Stimulated activated CD8-positive, alpha-beta memory T cell treated with anti-CD3 and anti-CD28 coated beads, Interleukin-4, amount 100 ng/mL, for 24 hours (primary cell): Measurements from ENCODE around the gene CXADR.

Source experiments
- DNase-seq: peaks from one replicate; pipeline ENCODE4 v3.0.0-alpha.2; 2020; ENCODE audit warnings: low read depth

Gene CXADR

GRCh38 chr21:17607684-17608083 lies 94.8 kb downstream of the CXADR start:
- no peak for DNase-seq

GRCh38 chr21:17609681-17610080 lies 96.8 kb downstream of the CXADR start:
- no peak for DNase-seq

DNA sequence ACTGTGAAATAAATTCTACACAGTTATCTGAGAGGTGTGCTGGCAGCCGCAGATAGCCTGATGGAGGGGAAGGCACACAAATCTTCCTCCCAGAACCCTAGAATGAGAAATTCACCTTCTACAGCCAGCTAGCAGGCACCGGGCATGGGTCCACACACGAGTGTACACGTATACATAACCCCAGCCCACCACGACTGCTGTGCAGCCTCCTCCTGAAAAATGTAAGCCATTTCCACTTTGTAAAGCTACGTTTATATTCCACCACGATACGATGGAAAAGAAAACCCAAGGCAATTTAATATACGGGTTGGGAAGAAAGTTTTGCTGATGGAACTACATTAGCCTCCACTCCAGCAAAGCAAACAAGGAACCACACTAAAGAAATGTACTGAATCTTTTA lies 98.1 kb downstream of the CXADR start:
- no peak for DNase-seq

DNA sequence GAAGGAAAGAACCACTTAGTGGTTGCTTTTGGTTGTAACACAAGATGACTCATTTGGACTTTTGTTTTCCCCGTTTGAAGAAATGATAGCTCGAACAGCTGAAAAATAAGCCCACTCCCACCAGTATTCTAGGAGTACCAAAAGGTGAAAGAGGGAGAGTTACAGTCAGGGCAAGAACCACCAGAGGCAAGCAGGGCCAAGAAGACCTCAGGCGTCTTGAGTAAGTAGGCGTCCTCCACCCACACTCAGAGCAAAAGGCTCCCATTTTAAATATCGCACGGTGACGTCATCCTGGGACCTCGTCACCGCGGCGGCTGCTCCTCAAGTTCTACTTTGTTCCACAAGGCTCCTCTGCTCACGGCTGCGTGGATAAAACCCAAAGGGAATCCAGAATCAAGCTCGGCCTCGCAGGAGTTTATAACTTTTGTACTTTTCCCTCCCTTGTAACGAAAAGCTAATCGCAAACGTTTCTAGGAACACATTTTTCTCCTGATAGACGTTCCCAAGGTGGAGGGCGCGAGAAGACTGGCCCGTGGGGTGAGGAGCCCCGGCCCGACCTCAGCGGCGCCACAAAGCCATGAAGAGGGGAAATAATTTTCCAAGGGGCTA lies 98.7 kb downstream of the CXADR start:
- peak; percentile 68 for DNase-seq

- no peak for DNase-seq
These were observed 99.3 kb downstream of the CXADR start for GRCh38 chr21:17612023-17612564.

GRCh38 chr21:17612565-17613241 lies 99.9 kb downstream of the CXADR start, which contains the start of gene BTG3:
BTG3 (minus strand) TSS chr21:17612901; CDS start chr21:17609144, 3,757 bp downstream.
- DNase-seq: peak; percentile 72

- DNase-seq: no peak
These were observed 100.4 kb downstream of the CXADR start for GRCh38 chr21:17613242-17613676.

GRCh38 chr21:17616831-17617230 lies 104.0 kb downstream of the CXADR start:
- no peak for DNase-seq

DNA sequence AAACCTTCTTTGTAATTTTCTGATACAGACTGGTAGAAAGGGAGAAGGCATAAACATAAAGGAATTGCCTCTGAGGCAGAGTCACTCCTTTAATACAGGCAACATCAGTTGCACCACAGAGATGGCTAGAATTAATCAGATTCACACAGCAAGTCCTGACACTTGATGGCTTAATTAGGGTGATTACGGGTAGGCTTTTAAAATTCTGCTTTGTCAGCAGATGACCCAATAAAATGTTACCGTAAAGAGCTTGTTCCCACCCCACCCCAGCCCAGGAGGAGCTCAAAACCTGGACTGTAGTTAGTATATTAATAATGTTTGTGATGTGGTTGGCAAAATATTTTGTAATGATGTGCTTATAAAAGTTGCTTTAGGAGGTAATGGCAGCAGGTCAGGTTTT lies 109.2 kb downstream of the CXADR start:
- DNase-seq: no peak

DNA sequence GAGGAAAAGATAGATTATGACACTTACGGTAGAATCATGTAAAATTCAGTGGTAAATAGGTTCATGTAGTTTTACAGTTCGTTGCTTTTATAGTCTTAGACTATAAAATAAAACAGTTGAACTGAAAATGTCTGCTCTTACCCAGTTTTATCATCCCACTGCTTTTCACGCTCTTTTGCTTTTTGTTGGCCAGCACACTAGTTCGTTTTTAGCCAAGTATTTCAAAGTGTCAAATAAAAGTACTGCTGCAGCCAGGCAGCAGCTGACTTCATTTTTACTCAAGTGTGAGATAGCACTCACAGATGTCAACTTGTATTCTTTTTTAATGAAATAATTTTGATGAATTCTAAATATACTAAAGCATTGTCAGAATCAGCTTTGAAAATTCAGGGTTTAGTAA lies 118.4 kb downstream of the CXADR start:
- no peak for DNase-seq

- DNase-seq: no peak
These were observed 123.9 kb downstream of the CXADR start for GRCh38 chr21:17636711-17637110.

- DNase-seq: no peak
These were observed 128.0 kb downstream of the CXADR start for GRCh38 chr21:17640821-17641220.
